ENCODE data around the gene IL1RAPL2. TPM values are rescaled to one million over a fixed set of nuclear protein-coding genes. Genes with fewer than 3 reads are reported as not detected.

The IL1RAPL2 gene
- total RNA-seq, 4 donors from 2014 or later, result 0.16 TPM; not detected in 3

- TF ChIP-seq POLR2AphosphoS5 (IDR thresholded peaks at IDR 0.05) (no peak), CTCF (IDR thresholded peaks at IDR 0.05) (no peak), POLR2A (IDR thresholded peaks at IDR 0.05) (no peak), EP300 (IDR thresholded peaks at IDR 0.05; ENCODE audit: low read depth) (no peak)
- Histone ChIP-seq H3K36me3 (no peaks in the 10 kb centered on the region), H3K27me3 (peaks cover 38% of the 10 kb centered on the region), H3K4me1 (no peaks in the 10 kb centered on the region), H3K9me3 (no peaks in the 10 kb centered on the region), H3K4me3 (no peak overlapping the region), H3K27ac (no peak overlapping the region)
- no peak for DNase-seq
- intact Hi-C loops (cut with DNase I; ENCODE audit: low total_unique reads), result no loop called here
- in situ Hi-C loops (cut with MboI; ENCODE audit: low pct_ligation_motif_present in 1 of 4, low pct_unique_long_range_greater_than_20kb in 1 of 4, low sequenced_read_pairs in 3 of 4), result no loop called here
- WGBS, 2 donors (ENCODE audit: low coverage in 1 of 2), result 47% methylated on average over 23 of the region's 23 CpGs; no CpG with 5 or more reads in 1 of the 2 donors
These were observed 2.4 kb downstream of the IL1RAPL2 start for GRCh38 chrX:104568304-104568915.

- H3K27me3 ChIP-seq, result no peaks in the 10 kb centered on the region
- TF ChIP-seq EP300 (IDR thresholded peaks at IDR 0.05; ENCODE audit: low read depth) (no peak), POLR2A (IDR thresholded peaks at IDR 0.05) (no peak), POLR2AphosphoS5 (IDR thresholded peaks at IDR 0.05) (no peak), CTCF (IDR thresholded peaks at IDR 0.05) (no peak)
- H3K9me3 ChIP-seq, result no peaks in the 10 kb centered on the region
- no peak overlapping the region for H3K27ac ChIP-seq
- in situ Hi-C loops (cut with MboI; ENCODE audit: low pct_ligation_motif_present in 1 of 4, low pct_unique_long_range_greater_than_20kb in 1 of 4, low sequenced_read_pairs in 3 of 4) (no loop called here), intact Hi-C loops (cut with DNase I; ENCODE audit: low total_unique reads) (no loop called here)
- no peaks in the 10 kb centered on the region for H3K36me3 ChIP-seq
- no peaks in the 10 kb centered on the region for H3K4me1 ChIP-seq
- H3K4me3 ChIP-seq, result no peak overlapping the region
- 82% methylated on average over 2 of the region's 2 CpGs; no CpG with 5 or more reads in 1 of the 2 donors for WGBS, 2 donors (ENCODE audit: low coverage in 1 of 2)
- DNase-seq, result no peak
These were observed 52.3 kb downstream of the IL1RAPL2 start for GRCh38 chrX:104618106-104618895.

GRCh38 chrX:104621781-104622180, 55.8 kb downstream of the IL1RAPL2 start:
- no peaks in the 10 kb centered on the region for H3K27me3 ChIP-seq
- no peaks in the 10 kb centered on the region for H3K4me1 ChIP-seq
- no peaks in the 10 kb centered on the region for H3K9me3 ChIP-seq
- H3K27ac ChIP-seq, result no peak overlapping the region
- intact Hi-C loops (cut with DNase I; ENCODE audit: low total_unique reads), result no loop called here
- H3K36me3 ChIP-seq, result no peaks in the 10 kb centered on the region
- in situ Hi-C loops (cut with MboI; ENCODE audit: low pct_ligation_motif_present in 1 of 4, low pct_unique_long_range_greater_than_20kb in 1 of 4, low sequenced_read_pairs in 3 of 4), result no loop called here
- TF ChIP-seq CTCF (IDR thresholded peaks at IDR 0.05) (no peak), POLR2A (IDR thresholded peaks at IDR 0.05) (no peak), EP300 (IDR thresholded peaks at IDR 0.05; ENCODE audit: low read depth) (no peak), POLR2AphosphoS5 (IDR thresholded peaks at IDR 0.05) (no peak)
- DNase-seq, result no peak
- 56% methylated on average over 1 of the region's 1 CpG; no CpG with 5 or more reads in 1 of the 2 donors for WGBS, 2 donors (ENCODE audit: low coverage in 1 of 2)
- no peak overlapping the region for H3K4me3 ChIP-seq

- Histone ChIP-seq H3K27ac (no peak overlapping the region), H3K27me3 (no peaks in the 10 kb centered on the region), H3K4me1 (no peaks in the 10 kb centered on the region), H3K4me3 (no peak overlapping the region), H3K9me3 (no peaks in the 10 kb centered on the region), H3K36me3 (no peaks in the 10 kb centered on the region)
- DNase-seq, result no peak
- in situ Hi-C loops (cut with MboI; ENCODE audit: low pct_ligation_motif_present in 1 of 4, low pct_unique_long_range_greater_than_20kb in 1 of 4, low sequenced_read_pairs in 3 of 4), result no loop called here
- intact Hi-C loops (cut with DNase I; ENCODE audit: low total_unique reads), result no loop called here
- 90% methylated on average over 4 of the region's 4 CpGs; no CpG with 5 or more reads in 1 of the 2 donors for WGBS, 2 donors (ENCODE audit: low coverage in 1 of 2)
- TF ChIP-seq POLR2AphosphoS5 (IDR thresholded peaks at IDR 0.05) (no peak), POLR2A (IDR thresholded peaks at IDR 0.05) (no peak), EP300 (IDR thresholded peaks at IDR 0.05; ENCODE audit: low read depth) (no peak), CTCF (IDR thresholded peaks at IDR 0.05) (no peak)
These were observed 75.2 kb downstream of the IL1RAPL2 start for GRCh38 chrX:104641176-104641575.

Measured in transverse colon (tissue), 4 donors.